GM12878 (cell line): Measurements from ENCODE around the gene TNS4. TPM values are rescaled to one million over a fixed set of nuclear protein-coding genes. Genes with fewer than 3 reads are reported as not detected.

Experiments
- ATAC-seq: fragments of 200-7000 bp; cut with Tn5 transposase; 3 replicates; pipeline ENCODE4 v1.9.1; 2020; ENCODE audit warnings: mild to moderate bottlenecking, moderate library complexity
- BruUV-seq: library from RNA; stranded (reverse); fragments of 400-500 nt; replicated peaks from 2 replicates; lab custom pipeline; 2021; lab: Mats Ljungman, UMichigan
- CTCF ChIA-PET: fragments of 300-600 bp; sonication (Branson Sonifier 250); formaldehyde crosslinking; extraction: SDS; loops from one replicate; lab custom pipeline; 2021; ENCODE audit warnings: inconsistent platforms; lab: Yijun Ruan, JAX
- POLR2A ChIA-PET: fragments of 350-600 bp; formaldehyde crosslinking; extraction: SDS; loops from one replicate; lab custom pipeline; 2021; ENCODE audit warnings: inconsistent platforms; lab: Charles Lee
- RAD21 ChIA-PET: fragments of 300-600 bp; sonication (Branson Sonifier 250); formaldehyde crosslinking; loops from one replicate; lab custom pipeline; 2023; ENCODE audit warnings: antibody characterized with exemption; ENCODE audit not compliant: unreplicated experiment; lab: Charles Lee
- SMC1A ChIA-PET: fragments of 300-600 bp; sonication (Branson Sonifier 250); formaldehyde crosslinking; loops from one replicate; lab custom pipeline; 2023; ENCODE audit not compliant: unreplicated experiment, uncharacterized antibody; lab: Charles Lee
- DNase-seq: peaks from one replicate; pipeline ENCODE4 v3.0.0-alpha.2; 2011; ENCODE audit warnings: low read depth, low spot score
- FAIRE-seq: peaks from 3 replicates; lab custom pipeline; 2011; peaks lifted over from hg19 to GRCh38; lab: Jason Lieb, UNC
- H2AFZ ChIP-seq: 2 replicates; pipeline ENCODE4 v1.6.0; 2011; ENCODE audit warnings: low read depth, low read length, control low read depth; ENCODE audit not compliant: control insufficient read depth
- H3K27ac ChIP-seq: 2 replicates; pipeline ENCODE4 v1.5.1; 2011; ENCODE audit warnings: control low read depth; ENCODE audit not compliant: control insufficient read depth, insufficient read depth
- H3K27me3 ChIP-seq, 2 experiments: replicated peaks in 1 of 2; 2 replicates each; pipeline versions ENCODE4 v1.6.0 to v1.6.1; 2011; ENCODE audit warnings: low read length in 1 of 2; ENCODE audit not compliant: control insufficient read depth in 2 of 2, insufficient read depth in 2 of 2
- H3K36me3 ChIP-seq, 2 experiments: 2 replicates each; pipeline ENCODE4 v1.5.1; 2011; ENCODE audit warnings: low read length in 1 of 2; ENCODE audit not compliant: control insufficient read depth in 2 of 2, insufficient read depth in 2 of 2
- H3K4me1 ChIP-seq: 2 replicates; pipeline ENCODE4 v1.6.1; 2011; ENCODE audit warnings: mild to moderate bottlenecking, low read length, moderate library complexity, mixed read lengths; ENCODE audit not compliant: control insufficient read depth, insufficient read depth
- H3K4me2 ChIP-seq: 2 replicates; pipeline ENCODE4 v1.6.0; 2011; ENCODE audit warnings: control low read depth; ENCODE audit not compliant: control insufficient read depth, insufficient read depth
- H3K4me3 ChIP-seq: fragments of 200-600 bp; sonication (generic); 2 replicates; pipeline ENCODE4 v1.5.1; 2016
- H3K79me2 ChIP-seq: 2 replicates; pipeline ENCODE4 v1.6.0; 2011; ENCODE audit warnings: low read length; ENCODE audit not compliant: control insufficient read depth, insufficient read depth
- H3K9ac ChIP-seq: 2 replicates; pipeline ENCODE4 v1.8.0; 2011; ENCODE audit warnings: low read length, control low read depth, mixed read lengths; ENCODE audit not compliant: control insufficient read depth, insufficient read depth
- H3K9me3 ChIP-seq: replicated peaks from 3 replicates; pipeline ENCODE4 v1.5.1; 2011; ENCODE audit warnings: mild to moderate bottlenecking, low read length; ENCODE audit not compliant: control insufficient read depth, insufficient read depth
- H4K20me1 ChIP-seq: 2 replicates; pipeline ENCODE4 v1.6.0; 2011; ENCODE audit not compliant: control insufficient read depth, insufficient read depth
- CBFB ChIP-seq: IDR thresholded peaks from 2 replicates; pipeline ENCODE4 v1.6.1; 2016; ENCODE audit warnings: antibody characterized with exemption, low read depth
- EED ChIP-seq: sonication (generic); IDR thresholded peaks from 2 replicates; pipeline ENCODE4 v1.6.1; 2016; ENCODE audit warnings: antibody characterized with exemption, low read depth
- IRF3 ChIP-seq: fragments of 450-650 bp; IDR thresholded peaks from 2 replicates; pipeline ENCODE4 v1.6.1; 2014; ENCODE audit warnings: mild to moderate bottlenecking
- NFIC ChIP-seq: IDR thresholded peaks from 2 replicates; pipeline ENCODE4 v1.6.1; 2012; ENCODE audit warnings: low read depth, mild to moderate bottlenecking, inconsistent platforms, low read length, moderate library complexity
- RAD51 ChIP-seq: fragments of 450-650 bp; IDR thresholded peaks from 2 replicates; pipeline ENCODE4 v1.6.1; 2016; ENCODE audit warnings: moderate library complexity, mild to moderate bottlenecking, inconsistent platforms
- REST ChIP-seq: IDR thresholded peaks from 2 replicates; pipeline ENCODE4 v1.6.1; 2012; ENCODE audit warnings: mild to moderate bottlenecking, low read depth, low read length
- SMAD1 ChIP-seq: fragments of 450-650 bp; IDR thresholded peaks from 2 replicates; pipeline ENCODE4 v1.6.1; 2018; ENCODE audit warnings: mild to moderate bottlenecking, low read depth; ENCODE audit not compliant: partially characterized antibody
- SP1 ChIP-seq: IDR thresholded peaks from one replicate; pipeline ENCODE4 v1.6.1; 2011; ENCODE audit warnings: low read depth, low read length
- SREBF1 ChIP-seq: IDR thresholded peaks from 2 replicates; pipeline ENCODE4 v1.6.1; 2012; ENCODE audit warnings: mild to moderate bottlenecking, low read length
- SUZ12 ChIP-seq: fragments of 200-600 bp; sonication (generic); IDR thresholded peaks from one replicate; pipeline ENCODE4 v1.6.1; 2018; ENCODE audit warnings: antibody characterized with exemption, mild to moderate bottlenecking; ENCODE audit not compliant: unreplicated experiment
- TCF3 ChIP-seq: IDR thresholded peaks from 2 replicates; pipeline ENCODE4 v1.6.1; 2012; ENCODE audit warnings: low read depth, mild to moderate bottlenecking, low read length, borderline replicate concordance; ENCODE audit not compliant: insufficient read depth
- WGBS: methylation state at CpG from one replicate; pipeline ENCODE4 v1.1.6; 2016; ENCODE audit warnings: low lambda C conversion rate; ENCODE audit not compliant: insufficient replicate concordance, insufficient coverage; ENCODE audit errors: missing lambda C conversion rate; 5-methylcytosine and 5-hydroxymethylcytosine counted together
- in situ Hi-C: fragments of 300-500 bp; cut with MboI; formaldehyde crosslinking; loops from 9 replicates; pipeline ENCODE4 v1.14.3; 2018; ENCODE audit warnings: mixed read lengths
- intact Hi-C: fragments of 100-400 bp; cut with micrococcal nuclease; formaldehyde crosslinking; loops from one replicate; pipeline ENCODE4 v1.14.2; 2022; ENCODE audit not compliant: unreplicated experiment
- polyA plus RNA-seq, 11 experiments: library from polyadenylated mRNA; depleted of rRNA in 4 of 11; unstranded in 6 of 11; stranded (reverse) in 5 of 11; fragments of >200 nt; fragmentation: Nextera tagmentation in 4 of 11; fragmentation: Illumina TruSeq in 1 of 11; extraction: Ambion mirVana in 4 of 11; extraction: Trizol in 1 of 11; gene quantifications; 1 replicate in 1 of 11; 2 replicates in 10 of 11; pipeline versions ENCODE4 v1.2.1 to v1.2.3, GENCODE V29; 2011 to 2016; ENCODE audit warnings: inconsistent platforms in 2 of 11, missing spikeins in 2 of 11, low read depth in 1 of 11
- total RNA-seq, 4 experiments: library from RNA; depleted of rRNA in 3 of 4; stranded (reverse); fragments of >200 nt in 3 of 4; fragmentation: Illumina TruSeq in 1 of 4; extraction: Trizol in 1 of 4; gene quantifications; 2 replicates each; pipeline versions ENCODE4 v1.2.1 to v1.2.3, GENCODE V29; 2013 to 2021
- TF ChIP-seq, protein P1 (sequence below): fragments of 450-650 bp; IDR thresholded peaks from 2 replicates; pipeline ENCODE4 v1.6.1; 2016; ENCODE audit warnings: mild to moderate bottlenecking, moderate library complexity, borderline replicate concordance

Gene TNS4
- total and polyA plus RNA-seq, 10 of the 15 experiments (the other 5 are each of a cell fraction or from before 2014, with no cell fraction given): 0.10 to 0.90 (median 0.68) TPM; not detected in 2

- Histone ChIP-seq H3K4me1 (no peaks in the 10 kb centered on the region), H3K9ac (no peak overlapping the region), H3K4me2 (no peak overlapping the region), H3K27me3 (no peaks in the 10 kb centered on the region; a peak in 1 of 4 replicates), H3K79me2 (no peaks in the 10 kb centered on the region), H4K20me1 (no peaks in the 10 kb centered on the region), H3K9me3 (no peaks in the 10 kb centered on the region), H2AFZ (no peak overlapping the region), H3K36me3 (no peaks in the 10 kb centered on the region), H3K27ac (no peak overlapping the region), H3K4me3 (no peak overlapping the region)
- ChIA-PET RAD21 (no interaction called here), SMC1A (no interaction called here), POLR2A (no interaction called here), CTCF (interaction anchor here (1.6 kb wide), 1 partner anchor 18 kb away, joined by 7 read pairs; no protein-coding TSS in a partner anchor)
- ATAC-seq (no peak), FAIRE-seq (no peak), DNase-seq (no peak)
- BruUV-seq: no TSS peak
- TF ChIP-seq SMAD1 (no peak), SREBF1 (no peak), IRF3 (no peak), RAD51 (no peak), EED (no peak), SP1 (no peak), TCF3 (no peak), NFIC (no peak), SUZ12 (no peak), CBFB (no peak), REST (no peak)
- TF ChIP-seq, protein P1, sequence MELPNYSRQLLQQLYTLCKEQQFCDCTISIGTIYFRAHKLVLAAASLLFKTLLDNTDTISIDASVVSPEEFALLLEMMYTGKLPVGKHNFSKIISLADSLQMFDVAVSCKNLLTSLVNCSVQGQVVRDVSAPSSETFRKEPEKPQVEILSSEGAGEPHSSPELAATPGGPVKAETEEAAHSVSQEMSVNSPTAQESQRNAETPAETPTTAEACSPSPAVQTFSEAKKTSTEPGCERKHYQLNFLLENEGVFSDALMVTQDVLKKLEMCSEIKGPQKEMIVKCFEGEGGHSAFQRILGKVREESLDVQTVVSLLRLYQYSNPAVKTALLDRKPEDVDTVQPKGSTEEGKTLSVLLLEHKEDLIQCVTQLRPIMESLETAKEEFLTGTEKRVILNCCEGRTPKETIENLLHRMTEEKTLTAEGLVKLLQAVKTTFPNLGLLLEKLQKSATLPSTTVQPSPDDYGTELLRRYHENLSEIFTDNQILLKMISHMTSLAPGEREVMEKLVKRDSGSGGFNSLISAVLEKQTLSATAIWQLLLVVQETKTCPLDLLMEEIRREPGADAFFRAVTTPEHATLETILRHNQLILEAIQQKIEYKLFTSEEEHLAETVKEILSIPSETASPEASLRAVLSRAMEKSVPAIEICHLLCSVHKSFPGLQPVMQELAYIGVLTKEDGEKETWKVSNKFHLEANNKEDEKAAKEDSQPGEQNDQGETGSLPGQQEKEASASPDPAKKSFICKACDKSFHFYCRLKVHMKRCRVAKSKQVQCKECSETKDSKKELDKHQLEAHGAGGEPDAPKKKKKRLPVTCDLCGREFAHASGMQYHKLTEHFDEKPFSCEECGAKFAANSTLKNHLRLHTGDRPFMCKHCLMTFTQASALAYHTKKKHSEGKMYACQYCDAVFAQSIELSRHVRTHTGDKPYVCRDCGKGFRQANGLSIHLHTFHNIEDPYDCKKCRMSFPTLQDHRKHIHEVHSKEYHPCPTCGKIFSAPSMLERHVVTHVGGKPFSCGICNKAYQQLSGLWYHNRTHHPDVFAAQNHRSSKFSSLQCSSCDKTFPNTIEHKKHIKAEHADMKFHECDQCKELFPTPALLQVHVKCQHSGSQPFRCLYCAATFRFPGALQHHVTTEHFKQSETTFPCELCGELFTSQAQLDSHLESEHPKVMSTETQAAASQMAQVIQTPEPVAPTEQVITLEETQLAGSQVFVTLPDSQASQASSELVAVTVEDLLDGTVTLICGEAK: no peak
- in situ Hi-C loops (no loop called here), intact Hi-C loops (no loop called here)
- 48% methylated on average over 16 of the region's 16 CpGs for WGBS
Observed at GRCh38 chr17:40457964-40458791, 43.2 kb downstream of the TNS4 start.
